SK-MEL-5 (cell line): Measurements from ENCODE around the gene PNMA8B. TPM values are rescaled to one million over a fixed set of nuclear protein-coding genes. Genes with fewer than 3 reads are reported as not detected.

ENCODE experiments used
- DNase-seq: peaks from one replicate; pipeline ENCODE4 v3.0.0-alpha.2; 2016; ENCODE audit warnings: low read depth, low spot score
- in situ Hi-C: cut with HindIII; loops from 2 replicates; pipeline ENCODE4 v1.10.0; 2016; ENCODE audit warnings: low sequenced_read_pairs, high pct_unique_total_duplicates, low pct_unique_long_range_greater_than_20kb
- total RNA-seq: library from RNA; depleted of rRNA; stranded (reverse); fragments of >200 nt; shearing (Covaris generic); gene quantifications from 2 replicates; pipeline ENCODE4 v1.2.3, GENCODE V29; 2014

The PNMA8B gene
- total RNA-seq, 1 experiment from 2014 or later: not detected

- in situ Hi-C loops: no loop called here
Measured at GRCh38 chr19:46471811-46472543, 23.7 kb downstream of the PNMA8B start.

GRCh38 chr19:46471116-46471733 is 24.4 kb downstream of the PNMA8B start, which contains the start of gene PNMA8A:
Gene PNMA8A (minus strand): TSS chr19:46471563. CDS start chr19:46471035, 528 bp downstream.
- DNase-seq: peak; percentile 57
- in situ Hi-C loops: no loop called here

More at GRCh38 chr19:46471811-46472543, 23.7 kb downstream of the PNMA8B start:
- DNase-seq: no peak

- in situ Hi-C loops: no loop called here
- DNase-seq: no peak
Measured at GRCh38 chr19:46470376-46470775, 25.3 kb downstream of the PNMA8B start.

- no peak for DNase-seq
- in situ Hi-C loops: no loop called here
Measured at GRCh38 chr19:46469541-46470185, 26.0 kb downstream of the PNMA8B start.

- in situ Hi-C loops: no loop called here
- no peak for DNase-seq
Measured at GRCh38 chr19:46466536-46467196, 29.0 kb downstream of the PNMA8B start.

DNA sequence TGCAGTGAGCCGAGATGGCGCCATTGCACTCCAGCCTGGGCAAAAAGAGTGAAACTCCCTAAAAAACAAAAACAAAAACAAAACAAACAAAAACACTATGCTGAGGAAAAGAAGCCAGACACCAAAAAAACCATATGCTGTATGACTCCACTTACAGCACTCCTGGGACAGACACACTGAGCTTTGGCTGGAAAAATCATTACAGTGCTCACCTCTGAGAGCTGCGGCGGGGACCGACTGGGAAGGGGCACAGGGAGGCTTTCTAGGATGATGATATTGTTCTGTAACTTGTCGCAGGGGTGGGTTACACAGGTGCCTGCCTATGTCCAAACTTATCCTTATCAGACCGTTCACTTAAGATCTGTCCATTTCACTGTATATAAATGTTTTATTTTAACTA is 32.2 kb downstream of the PNMA8B start:
- no peak for DNase-seq
- in situ Hi-C loops: no loop called here

DNA sequence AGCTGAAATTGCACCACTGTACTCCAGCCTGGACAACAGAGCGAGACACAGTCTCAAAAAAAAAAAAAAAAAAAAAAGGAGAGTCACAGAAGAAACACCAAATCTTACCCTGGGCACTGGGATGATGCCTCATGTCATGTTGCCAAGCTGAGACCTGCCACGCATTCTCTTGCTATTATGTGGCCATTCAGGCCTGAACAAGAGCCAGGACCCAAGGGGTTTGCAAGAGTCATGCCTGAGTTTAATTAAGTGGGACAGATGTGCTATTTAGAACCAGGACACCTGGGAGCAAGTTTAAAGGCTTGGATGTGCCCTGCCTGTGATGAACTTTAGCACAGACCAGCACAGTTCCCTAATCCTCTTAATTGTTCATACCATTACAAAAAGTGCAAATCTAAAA is 34.1 kb downstream of the PNMA8B start:
- in situ Hi-C loops: no loop called here
- DNase-seq: no peak

DNA sequence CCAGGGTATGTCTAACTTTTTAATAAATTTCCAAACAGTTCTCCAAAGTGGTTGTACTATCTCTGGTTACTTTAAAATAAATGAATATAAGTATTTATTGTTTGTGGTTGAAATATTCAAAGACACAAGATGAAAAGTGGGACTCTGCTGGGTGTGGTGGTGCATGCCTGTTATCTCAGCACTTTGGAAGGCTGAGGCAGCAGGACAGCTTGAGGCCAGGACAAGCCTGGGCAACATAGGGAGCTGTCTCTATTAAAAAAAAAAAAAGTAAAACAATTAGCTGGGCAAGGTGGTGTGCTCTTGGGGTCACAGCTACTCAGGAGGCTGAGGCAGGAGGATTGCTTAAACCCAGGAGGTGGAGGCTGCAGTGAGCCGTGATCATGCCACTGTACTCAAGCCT is 34.7 kb downstream of the PNMA8B start:
- in situ Hi-C loops: no loop called here
- no peak for DNase-seq

DNA sequence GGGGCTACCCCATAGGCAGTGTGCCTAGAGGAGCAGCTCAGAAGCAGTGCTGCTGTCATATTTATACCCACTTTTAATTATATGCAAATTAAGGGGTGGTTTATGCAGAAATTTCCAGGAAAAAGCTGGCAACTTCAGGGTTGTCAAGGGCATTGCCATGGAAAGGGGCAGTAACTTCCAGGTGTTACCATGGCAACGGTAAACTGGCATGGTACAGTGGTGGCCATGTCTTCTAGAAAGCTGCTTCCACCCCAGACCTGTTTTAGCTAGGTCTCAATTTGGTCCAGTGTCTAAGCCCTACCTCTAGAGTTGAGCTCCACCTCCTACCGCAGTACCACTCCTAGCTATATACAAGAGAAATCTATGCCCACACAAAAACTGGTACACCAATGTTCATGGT is 35.6 kb downstream of the PNMA8B start:
- no peak for DNase-seq
- in situ Hi-C loops: no loop called here

DNA sequence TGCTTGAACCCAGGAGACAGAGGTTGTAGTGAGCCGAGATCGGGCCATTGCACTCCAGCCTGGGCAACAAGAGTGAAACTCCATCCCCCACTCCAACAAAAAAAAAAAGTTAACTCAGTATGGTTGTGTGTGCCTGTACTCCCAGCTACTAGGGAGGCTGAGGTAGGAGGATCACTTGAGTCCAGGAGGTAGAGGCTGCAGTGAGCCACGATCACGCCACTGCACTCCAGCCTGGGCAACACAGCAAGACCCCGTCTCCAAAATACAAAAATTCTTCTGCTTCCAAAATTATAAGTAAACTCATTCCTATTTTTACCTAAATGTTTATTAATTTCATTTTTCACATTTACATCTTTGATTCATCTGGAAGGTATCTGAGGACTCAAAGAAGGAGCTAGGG is 38.7 kb downstream of the PNMA8B start:
- DNase-seq: no peak
- in situ Hi-C loops: no loop called here

DNA sequence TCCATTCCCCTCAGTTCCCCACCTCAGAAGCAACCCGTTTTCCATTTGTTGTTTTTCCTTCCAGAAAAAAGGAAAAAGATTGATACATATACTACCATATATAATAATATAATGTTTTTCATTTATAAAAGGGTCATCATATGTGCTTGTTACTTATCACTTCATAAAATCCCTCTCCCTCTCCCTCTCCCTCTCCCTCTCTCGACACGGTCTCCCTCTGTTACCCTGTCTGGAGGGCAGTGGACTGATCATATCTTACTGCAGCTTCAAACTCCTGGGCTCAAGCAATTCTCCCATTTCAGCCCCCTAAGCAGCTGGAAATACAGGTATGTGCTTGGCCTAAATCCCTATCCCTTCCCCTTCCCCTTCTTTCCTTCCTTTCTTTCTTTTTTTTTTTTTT is 41.4 kb downstream of the PNMA8B start:
- in situ Hi-C loops: no loop called here
- DNase-seq: no peak

DNA sequence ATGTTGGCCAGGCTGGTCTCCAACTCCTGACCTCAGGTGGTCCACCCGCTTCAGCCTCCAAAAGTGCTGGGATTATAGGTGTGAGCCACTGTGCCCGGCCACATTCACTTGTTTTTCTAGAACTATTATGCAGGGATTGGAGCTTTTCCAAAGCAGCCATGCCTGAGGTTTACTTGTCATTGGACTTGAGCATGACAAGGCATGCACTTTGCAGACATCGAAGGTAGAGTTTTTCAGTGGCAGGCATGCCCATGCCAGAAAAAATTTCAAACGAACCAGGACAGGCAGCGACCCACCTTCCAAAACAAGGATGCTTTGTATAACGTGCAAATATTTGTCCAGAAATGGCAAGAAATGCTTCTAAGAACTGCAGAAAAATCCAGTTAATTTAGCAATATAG is 42.0 kb downstream of the PNMA8B start:
- in situ Hi-C loops: no loop called here
- no peak for DNase-seq

DNA sequence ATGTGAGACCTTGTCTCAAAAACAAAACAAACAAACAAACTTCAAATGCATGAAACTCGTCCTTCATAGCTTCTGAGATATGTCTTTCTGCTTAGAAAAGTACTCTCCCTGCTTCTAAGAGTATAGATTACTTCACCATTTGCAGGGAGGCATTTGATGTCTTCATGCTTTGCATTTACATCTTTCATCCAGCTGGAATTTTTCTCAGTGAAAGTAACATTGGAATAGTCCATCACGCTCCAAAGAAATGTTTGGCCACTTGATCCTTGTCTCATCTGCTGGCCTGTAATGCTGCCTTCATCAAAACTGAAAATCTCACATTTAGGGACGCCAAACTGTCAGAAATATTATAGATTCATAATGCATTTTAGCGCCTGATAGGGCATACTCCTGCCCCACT is 43.5 kb downstream of the PNMA8B start:
- in situ Hi-C loops: no loop called here
- DNase-seq: no peak

DNA sequence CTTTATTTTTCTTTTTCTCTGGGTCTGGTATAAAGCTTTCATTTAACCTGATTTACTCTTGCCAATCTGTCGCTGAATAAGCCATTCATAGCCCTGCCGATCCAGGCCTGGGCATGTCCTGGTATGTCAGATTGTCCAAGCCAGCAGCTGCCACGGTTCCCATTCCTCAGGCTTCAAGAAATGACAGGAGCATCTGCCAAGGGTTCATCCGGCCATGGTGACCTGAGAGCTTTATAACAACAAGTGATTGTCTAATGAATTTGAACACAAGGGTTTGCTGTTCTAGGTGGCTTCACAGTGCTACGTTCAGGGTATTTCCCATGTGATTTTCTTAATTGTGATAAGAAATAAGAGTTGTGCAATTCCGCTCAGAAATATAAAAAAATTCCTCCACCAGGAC is 44.3 kb downstream of the PNMA8B start:
- peak; percentile 84 for DNase-seq
- in situ Hi-C loops: no loop called here

DNA sequence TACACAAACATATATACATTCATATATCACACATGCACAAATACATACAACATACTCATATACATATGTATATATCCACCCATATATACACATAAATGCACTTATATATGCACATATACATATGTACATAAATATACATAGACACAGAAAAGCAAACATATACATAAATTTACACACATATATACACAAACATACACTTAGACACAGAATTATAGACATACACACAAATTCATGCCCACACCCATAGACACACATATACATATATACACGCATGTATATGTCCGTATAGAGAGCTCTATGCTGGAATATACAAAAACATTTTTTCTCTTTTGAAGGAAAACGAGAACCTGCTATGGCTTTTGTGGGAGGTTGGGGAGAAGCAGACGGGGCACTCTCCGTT is 44.9 kb downstream of the PNMA8B start:
- in situ Hi-C loops: no loop called here
- no peak for DNase-seq

DNA sequence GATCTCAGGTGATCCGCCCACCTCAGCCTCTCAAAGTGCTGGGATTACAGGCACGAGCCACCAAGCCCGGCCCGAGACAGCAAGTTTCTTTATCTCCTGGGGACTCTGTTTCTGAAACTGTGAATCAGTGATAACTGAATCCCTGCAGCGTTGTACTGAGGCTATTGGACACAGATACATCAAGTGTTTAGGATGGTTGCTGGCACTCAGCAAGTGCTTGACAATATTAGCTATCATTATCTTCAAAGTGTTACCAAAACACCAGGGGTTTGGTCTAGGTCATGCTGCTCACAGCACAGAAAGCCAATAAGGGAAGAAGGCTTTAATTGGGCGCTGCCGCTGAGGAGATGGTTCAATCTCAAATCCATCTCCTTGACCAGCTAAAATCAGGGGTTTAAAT is 46.4 kb downstream of the PNMA8B start:
- in situ Hi-C loops: no loop called here

DNA sequence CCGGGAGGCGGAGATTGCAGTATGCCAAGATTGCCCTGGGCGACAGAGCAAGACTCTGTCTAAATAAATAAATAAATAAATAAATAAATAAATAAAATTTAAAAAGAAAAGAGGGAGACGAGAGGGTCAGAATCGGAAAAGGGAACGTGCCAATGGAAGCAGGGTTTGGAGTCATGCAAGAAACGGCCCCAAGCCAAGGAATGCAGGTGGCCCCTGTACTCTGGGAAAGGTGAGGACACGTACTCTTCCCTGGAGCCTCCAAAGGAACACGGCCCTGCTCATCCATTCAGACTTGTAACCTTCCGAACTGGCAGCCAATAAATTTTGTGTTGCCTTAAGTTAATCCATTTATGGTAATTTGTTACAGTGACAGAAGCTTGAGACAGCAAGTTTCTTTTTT is 47.1 kb downstream of the PNMA8B start:
- in situ Hi-C loops: no loop called here

More for the DNA sequence above, 46.4 kb downstream of the PNMA8B start:
- DNase-seq: no peak

DNA sequence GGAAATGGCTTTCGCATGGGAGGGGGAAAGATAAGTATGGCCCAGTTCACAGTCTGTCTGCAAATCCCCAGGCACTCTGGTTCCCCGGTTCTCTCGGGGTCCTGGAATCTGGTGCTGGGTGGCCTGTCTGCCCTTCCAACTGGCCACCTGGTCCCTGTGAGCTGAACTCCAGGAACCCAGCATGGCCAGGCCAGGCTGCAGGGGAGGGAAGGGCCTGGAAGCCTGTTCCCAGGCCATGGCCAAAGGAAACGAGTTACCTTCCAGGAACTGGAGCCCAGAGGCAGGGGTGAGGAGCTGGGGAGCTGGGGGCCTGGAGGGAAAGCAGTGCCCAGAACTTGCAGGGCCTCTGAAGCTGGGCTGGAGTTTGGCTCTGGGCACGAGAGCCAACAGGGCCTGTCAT is 47.8 kb downstream of the PNMA8B start:
- in situ Hi-C loops: no loop called here
- DNase-seq: no peak

More for the DNA sequence above, 47.1 kb downstream of the PNMA8B start:
- no peak for DNase-seq
